ENCODE results near the gene FARS2. TPM values are rescaled to one million over a fixed set of nuclear protein-coding genes. Genes with fewer than 3 reads are reported as not detected.

FARS2 gene
- total and polyA plus RNA-seq, 2 donors (not counting 1 experiment from before 2014, with no cell fraction given), result 11.0 to 18.5 TPM

DNA sequence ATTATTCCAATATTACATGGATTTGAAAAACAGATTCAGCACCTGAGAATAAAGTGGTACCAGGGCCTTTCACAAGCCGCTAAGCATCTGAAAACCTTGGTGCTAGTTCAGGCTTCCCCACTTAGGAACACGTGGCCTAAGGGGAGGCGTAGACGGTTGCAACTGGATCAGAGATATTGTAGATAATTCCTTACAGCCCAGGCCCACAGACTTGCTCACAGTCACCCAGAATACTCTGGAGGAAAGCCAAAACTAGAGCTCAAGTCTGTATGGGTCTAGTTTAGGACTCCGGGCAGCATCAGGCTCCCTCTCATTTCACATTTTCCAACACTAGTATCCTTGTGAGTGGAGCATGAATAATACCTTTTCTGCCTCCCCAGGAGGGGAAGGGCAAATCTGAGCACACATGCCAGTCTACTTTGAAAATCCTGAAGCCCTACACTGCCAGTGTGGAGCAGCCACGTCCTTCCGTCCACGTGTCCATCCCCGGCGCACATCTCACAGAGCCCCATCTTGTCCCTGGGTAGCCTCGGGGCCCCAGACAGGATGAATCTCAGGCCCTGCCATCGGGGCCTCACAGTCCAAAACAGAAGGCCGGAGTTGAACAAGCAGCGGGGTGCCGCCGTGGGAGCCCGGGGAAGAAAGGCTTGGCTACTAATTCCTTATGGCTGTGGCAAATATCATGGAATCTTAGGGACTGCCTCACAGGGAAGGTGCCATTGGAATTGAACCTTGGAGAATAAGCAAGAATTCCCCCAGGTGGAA lies 446.1 kb downstream of the FARS2 start:
- no peak overlapping the region for H3K27ac ChIP-seq (ENCODE audit: insufficient read depth, low read length)
- no peak overlapping the region for H3K4me2 ChIP-seq (ENCODE audit: extremely low read depth, insufficient read depth, low read length)
- H3K9me3 ChIP-seq (ENCODE audit: control insufficient read depth, insufficient read depth, low read depth, low read length), result no peaks in the 10 kb centered on the region
- TF ChIP-seq, protein P1, sequence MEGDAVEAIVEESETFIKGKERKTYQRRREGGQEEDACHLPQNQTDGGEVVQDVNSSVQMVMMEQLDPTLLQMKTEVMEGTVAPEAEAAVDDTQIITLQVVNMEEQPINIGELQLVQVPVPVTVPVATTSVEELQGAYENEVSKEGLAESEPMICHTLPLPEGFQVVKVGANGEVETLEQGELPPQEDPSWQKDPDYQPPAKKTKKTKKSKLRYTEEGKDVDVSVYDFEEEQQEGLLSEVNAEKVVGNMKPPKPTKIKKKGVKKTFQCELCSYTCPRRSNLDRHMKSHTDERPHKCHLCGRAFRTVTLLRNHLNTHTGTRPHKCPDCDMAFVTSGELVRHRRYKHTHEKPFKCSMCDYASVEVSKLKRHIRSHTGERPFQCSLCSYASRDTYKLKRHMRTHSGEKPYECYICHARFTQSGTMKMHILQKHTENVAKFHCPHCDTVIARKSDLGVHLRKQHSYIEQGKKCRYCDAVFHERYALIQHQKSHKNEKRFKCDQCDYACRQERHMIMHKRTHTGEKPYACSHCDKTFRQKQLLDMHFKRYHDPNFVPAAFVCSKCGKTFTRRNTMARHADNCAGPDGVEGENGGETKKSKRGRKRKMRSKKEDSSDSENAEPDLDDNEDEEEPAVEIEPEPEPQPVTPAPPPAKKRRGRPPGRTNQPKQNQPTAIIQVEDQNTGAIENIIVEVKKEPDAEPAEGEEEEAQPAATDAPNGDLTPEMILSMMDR (conservative IDR thresholded peaks at IDR 0.05 in 1 of 2, IDR thresholded peaks at IDR 0.05 in 1 of 2; ENCODE audit: low read depth in 1 of 2, low read length in 2 of 2), result no peak
- no peak for TF ChIP-seq EZH2 (IDR thresholded peaks at IDR 0.05; ENCODE audit: low read length, missing control alignments)
- no peak overlapping the region for H3K9ac ChIP-seq (ENCODE audit: insufficient read depth, low read length)
- no peaks in the 10 kb centered on the region for H4K20me1 ChIP-seq (ENCODE audit: control insufficient read depth, extremely low read depth, insufficient read depth, low read length)
- DNase-seq (ENCODE audit: low read depth in 2 of 2), result no peak
- no peaks in the 10 kb centered on the region for H3K4me1 ChIP-seq (ENCODE audit: control insufficient read depth, extremely low read depth, insufficient read depth, low read length)
- no peaks in the 10 kb centered on the region for H3K36me3 ChIP-seq (ENCODE audit: control insufficient read depth, insufficient read depth, low read length)
- no peaks in the 10 kb centered on the region for H3K79me2 ChIP-seq (ENCODE audit: control insufficient read depth, insufficient read depth, low read length)
- no peak overlapping the region for H2AFZ ChIP-seq (ENCODE audit: low read length)
- no peak overlapping the region for H3K4me3 ChIP-seq (replicated peaks in 1 of 4; ENCODE audit: control extremely low read depth in 1 of 4, insufficient read depth in 1 of 4, low read depth in 3 of 4, low read length in 4 of 4)
- no peaks in the 10 kb centered on the region for H3K27me3 ChIP-seq (ENCODE audit: control insufficient read depth, insufficient read depth, low read length)

DNA sequence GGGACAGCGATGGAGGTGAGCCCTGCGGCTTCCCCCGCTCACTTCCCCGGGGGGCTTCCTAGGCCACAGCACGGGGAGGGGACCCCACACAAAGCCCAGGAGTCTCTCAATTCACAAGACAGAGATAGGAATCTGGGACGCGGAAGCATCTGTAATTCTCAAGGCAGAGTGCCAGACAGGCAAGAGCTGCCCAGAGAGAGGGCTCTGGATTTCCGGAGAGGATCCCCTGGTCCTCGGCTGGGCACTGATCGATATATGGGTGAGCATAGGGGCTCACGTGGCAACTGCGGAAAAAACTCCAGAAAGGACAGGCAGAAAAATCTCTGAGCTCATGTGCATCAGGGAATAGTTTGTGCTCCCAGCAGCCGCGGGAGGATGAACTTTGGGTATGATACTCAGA lies 449.2 kb downstream of the FARS2 start:
- no peaks in the 10 kb centered on the region for H3K36me3 ChIP-seq (ENCODE audit: control insufficient read depth, insufficient read depth, low read length)
- H3K4me3 ChIP-seq (replicated peaks in 1 of 4; ENCODE audit: control extremely low read depth in 1 of 4, insufficient read depth in 1 of 4, low read depth in 3 of 4, low read length in 4 of 4), result no peak overlapping the region
- H3K4me1 ChIP-seq (ENCODE audit: control insufficient read depth, extremely low read depth, insufficient read depth, low read length), result no peaks in the 10 kb centered on the region
- no peaks in the 10 kb centered on the region for H3K79me2 ChIP-seq (ENCODE audit: control insufficient read depth, insufficient read depth, low read length)
- H3K4me2 ChIP-seq (ENCODE audit: extremely low read depth, insufficient read depth, low read length), result no peak overlapping the region
- TF ChIP-seq EZH2 (IDR thresholded peaks at IDR 0.05; ENCODE audit: low read length, missing control alignments), result no peak
- TF ChIP-seq, protein P1 (conservative IDR thresholded peaks at IDR 0.05 in 1 of 2, IDR thresholded peaks at IDR 0.05 in 1 of 2; ENCODE audit: low read depth in 1 of 2, low read length in 2 of 2), result no peak
- no peaks in the 10 kb centered on the region for H3K27me3 ChIP-seq (ENCODE audit: control insufficient read depth, insufficient read depth, low read length)
- H3K9me3 ChIP-seq (ENCODE audit: control insufficient read depth, insufficient read depth, low read depth, low read length), result no peaks in the 10 kb centered on the region
- no peak for DNase-seq (ENCODE audit: low read depth in 2 of 2)
- no peak overlapping the region for H3K9ac ChIP-seq (ENCODE audit: insufficient read depth, low read length)
- no peaks in the 10 kb centered on the region for H4K20me1 ChIP-seq (ENCODE audit: control insufficient read depth, extremely low read depth, insufficient read depth, low read length)
- H3K27ac ChIP-seq (ENCODE audit: insufficient read depth, low read length), result no peak overlapping the region
- H2AFZ ChIP-seq (ENCODE audit: low read length), result no peak overlapping the region

- Histone ChIP-seq H3K9me3 (ENCODE audit: control insufficient read depth, insufficient read depth, low read depth, low read length) (no peaks in the 10 kb centered on the region), H3K4me1 (ENCODE audit: control insufficient read depth, extremely low read depth, insufficient read depth, low read length) (no peaks in the 10 kb centered on the region), H4K20me1 (ENCODE audit: control insufficient read depth, extremely low read depth, insufficient read depth, low read length) (no peaks in the 10 kb centered on the region), H3K27ac (ENCODE audit: insufficient read depth, low read length) (no peak overlapping the region), H3K27me3 (ENCODE audit: control insufficient read depth, insufficient read depth, low read length) (no peaks in the 10 kb centered on the region), H3K9ac (ENCODE audit: insufficient read depth, low read length) (no peak overlapping the region), H3K79me2 (ENCODE audit: control insufficient read depth, insufficient read depth, low read length) (no peaks in the 10 kb centered on the region), H2AFZ (ENCODE audit: low read length) (no peak overlapping the region), H3K36me3 (ENCODE audit: control insufficient read depth, insufficient read depth, low read length) (no peaks in the 10 kb centered on the region), H3K4me3 (replicated peaks in 1 of 4; ENCODE audit: control extremely low read depth in 1 of 4, insufficient read depth in 1 of 4, low read depth in 3 of 4, low read length in 4 of 4) (no peak overlapping the region), H3K4me2 (ENCODE audit: extremely low read depth, insufficient read depth, low read length) (no peak overlapping the region)
- TF ChIP-seq EZH2 (IDR thresholded peaks at IDR 0.05; ENCODE audit: low read length, missing control alignments), result no peak
- TF ChIP-seq, protein P1 (conservative IDR thresholded peaks at IDR 0.05 in 1 of 2, IDR thresholded peaks at IDR 0.05 in 1 of 2; ENCODE audit: low read depth in 1 of 2, low read length in 2 of 2), result no peak
- DNase-seq (ENCODE audit: low read depth in 2 of 2), result no peak
Measured at GRCh38 chr6:5710936-5711335, 449.6 kb downstream of the FARS2 start.

Measured in fibroblast of lung (primary cell).